Measurements from ENCODE around the gene RNF166.

GRCh38 chr16:88695218-88695617, 11.0 kb downstream of the RNF166 start:
- TF ChIP-seq CTCF (IDR thresholded peaks at IDR 0.05): no peak
- TF ChIP-seq POLR2A (IDR thresholded peaks at IDR 0.05): no peak
